Measurements from ENCODE around the gene ATG101. TPM values are rescaled to one million over a fixed set of nuclear protein-coding genes. Genes with fewer than 3 reads are reported as not detected.

ATG101 gene
- total RNA-seq, 2 experiments from 2014 or later, result 28.8 to 31.1 TPM

DNA sequence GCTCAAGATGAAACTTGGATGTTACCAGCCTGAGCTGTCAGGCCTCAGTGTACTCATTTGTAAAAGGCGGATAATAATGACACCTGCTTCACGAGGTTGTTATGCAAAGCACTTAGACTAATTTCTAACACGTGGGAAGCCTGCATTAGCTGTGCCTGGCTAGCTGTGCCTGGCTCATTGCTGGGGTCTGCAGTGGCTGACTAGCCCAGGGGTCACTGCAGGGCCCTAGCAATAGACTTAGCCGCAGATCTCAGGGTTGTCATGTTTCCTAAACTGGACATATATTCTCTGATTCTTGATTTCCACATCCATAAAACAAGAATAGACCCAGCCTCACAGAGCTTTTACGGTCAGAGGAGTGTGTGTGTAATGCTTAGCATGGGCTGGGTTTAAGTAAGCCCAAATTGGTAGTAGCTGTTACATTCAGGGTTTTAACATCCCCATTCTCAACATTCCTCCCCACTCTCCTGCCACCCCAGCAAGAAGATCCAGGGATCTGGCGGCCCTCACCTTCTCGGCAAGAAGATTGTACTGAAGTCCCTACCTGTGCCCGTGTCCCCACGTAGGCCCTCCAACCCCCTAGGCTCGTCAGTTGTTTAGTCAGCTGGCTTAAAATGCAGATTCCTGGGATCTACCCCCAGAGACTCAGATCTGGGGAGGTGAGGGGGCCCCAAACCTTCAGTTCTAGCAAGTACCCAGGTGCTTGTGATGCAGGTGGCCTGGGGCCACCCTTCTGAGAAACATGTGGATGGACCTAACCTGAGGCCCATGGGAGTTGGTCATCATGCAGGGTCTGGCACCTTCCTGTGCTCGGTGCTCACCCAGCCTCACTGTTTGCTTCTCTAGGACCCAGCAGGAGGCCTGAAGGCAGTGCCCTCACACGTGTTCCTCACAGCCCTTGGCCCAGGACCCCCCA, 9.9 kb upstream of the ATG101 start:
- no peak for DNase-seq
- Mint-ChIP-seq H3K27ac (no peak overlapping the region), H3K4me1 (ENCODE audit: low read depth) (no peaks in the 10 kb centered on the region), H3K36me3 (ENCODE audit: low read depth) (no peaks in the 10 kb centered on the region), H3K4me3 (no peak overlapping the region), H3K27me3 (ENCODE audit: low read depth) (no peaks in the 10 kb centered on the region), H3K9me3 (ENCODE audit: insufficient read depth) (no peaks in the 10 kb centered on the region)
- ChIA-PET CTCF (interaction anchor here (0.7 to 19.0 kb wide), 4 partner anchors 10 to 34 kb away, joined by 3 to 424 read pairs (median 10); partner anchors contain the start of gene ATG101), POLR2A (no interaction called here)
- no peak for ATAC-seq

DNA sequence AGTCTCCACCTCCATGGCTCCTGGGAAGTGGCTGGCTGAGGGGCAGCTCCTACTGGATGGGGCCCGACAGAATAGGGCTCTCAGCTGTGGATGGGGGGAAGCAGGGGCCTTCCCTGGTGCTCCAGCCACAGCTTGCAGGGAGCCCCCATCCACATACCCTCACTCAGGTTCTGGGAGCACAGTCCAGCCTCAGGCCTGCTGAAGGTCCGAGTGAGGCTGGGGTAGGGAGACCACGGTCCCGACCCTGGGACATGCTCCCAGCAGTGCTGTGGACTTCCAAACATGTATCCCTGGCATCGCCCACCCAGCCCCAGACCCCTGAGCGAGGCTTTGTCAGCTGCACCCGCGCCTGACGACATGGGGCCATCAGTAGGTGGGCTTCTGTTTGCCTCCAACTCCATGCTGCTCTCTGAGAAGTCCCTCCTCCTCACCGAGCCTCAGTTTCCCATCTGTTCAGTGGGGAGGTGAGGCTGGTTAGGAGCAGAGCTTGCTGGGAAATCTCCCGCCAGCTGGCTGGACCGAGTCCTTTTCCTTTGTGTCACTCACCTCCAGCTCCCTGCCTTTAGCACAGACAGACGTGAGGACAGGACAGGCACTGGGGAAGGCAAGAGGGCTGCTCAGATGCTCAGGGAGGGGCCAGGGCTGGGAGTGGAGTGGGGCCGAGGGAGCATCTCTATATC, 9.1 kb upstream of the ATG101 start:
- H3K27ac Mint-ChIP-seq, result no peak overlapping the region
- no peaks in the 10 kb centered on the region for H3K36me3 Mint-ChIP-seq (ENCODE audit: low read depth)
- DNase-seq (no peak), ATAC-seq (peak; percentile 14)
- ChIA-PET CTCF (interaction anchor here (1.2 to 19.0 kb wide), 3 partner anchors 22 to 34 kb away, joined by 3 to 424 read pairs (median 17); no protein-coding TSS in a partner anchor), POLR2A (interaction anchor here (1.5 kb wide), 1 partner anchor 10 kb away, joined by 5 read pairs; the partner anchor contains the start of gene NR4A1)
- H3K9me3 Mint-ChIP-seq (ENCODE audit: insufficient read depth), result no peaks in the 10 kb centered on the region
- peaks cover 5% of the 10 kb centered on the region for H3K27me3 Mint-ChIP-seq (ENCODE audit: low read depth)
- no peak overlapping the region for H3K4me3 Mint-ChIP-seq
- H3K4me1 Mint-ChIP-seq (ENCODE audit: low read depth), result no peaks in the 10 kb centered on the region

DNA sequence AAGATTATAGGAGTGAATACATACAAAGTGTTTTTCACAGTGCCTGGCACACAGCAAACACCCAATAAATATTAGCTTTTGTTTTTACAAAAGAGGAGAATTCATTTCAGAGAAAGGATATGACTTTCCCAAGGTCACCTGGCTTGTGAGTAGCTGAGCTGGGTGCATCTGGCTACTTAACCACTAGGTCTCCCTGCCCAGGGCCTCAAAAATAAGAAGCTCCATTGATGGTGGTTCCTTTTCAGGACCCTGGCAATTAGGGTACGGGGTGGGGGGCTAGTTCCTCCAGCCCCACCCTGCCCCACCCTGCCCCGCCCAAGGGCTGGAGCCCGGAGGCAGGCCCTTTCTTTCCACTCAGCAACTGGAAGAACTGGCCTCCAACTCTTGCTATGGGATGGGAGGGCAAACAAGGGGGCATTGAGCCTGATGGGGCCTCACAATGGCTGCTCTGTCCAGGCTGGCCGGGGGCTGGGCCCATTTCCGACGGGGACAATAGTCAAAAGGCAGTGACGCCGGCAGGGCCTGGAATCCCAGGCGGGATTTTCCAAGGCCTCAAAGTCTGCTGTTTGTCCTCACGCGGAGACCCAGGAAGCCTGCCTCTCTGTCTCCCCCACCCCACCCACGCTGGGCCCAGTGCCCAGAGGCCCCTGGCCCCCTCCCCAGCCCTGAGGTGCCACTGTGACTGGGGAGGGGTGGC, 8.2 kb upstream of the ATG101 start:
- ATAC-seq, result no peak
- H3K4me3 Mint-ChIP-seq, result no peak overlapping the region
- peaks cover 5% of the 10 kb centered on the region for H3K4me1 Mint-ChIP-seq (ENCODE audit: low read depth)
- no peaks in the 10 kb centered on the region for H3K36me3 Mint-ChIP-seq (ENCODE audit: low read depth)
- CTCF ChIA-PET, result interaction anchor here (1.2 to 19.0 kb wide), 3 partner anchors 21 to 35 kb away, joined by 3 to 424 read pairs (median 17); no protein-coding TSS in a partner anchor
- peaks cover 6% of the 10 kb centered on the region for H3K27me3 Mint-ChIP-seq (ENCODE audit: low read depth)
- H3K27ac Mint-ChIP-seq, result no peak overlapping the region
- no peak for DNase-seq
- H3K9me3 Mint-ChIP-seq (ENCODE audit: insufficient read depth), result no peaks in the 10 kb centered on the region
- POLR2A ChIA-PET, result interaction anchor here (1.5 kb wide), 1 partner anchor 11 kb away, joined by 5 read pairs; the partner anchor contains the start of gene NR4A1

DNA sequence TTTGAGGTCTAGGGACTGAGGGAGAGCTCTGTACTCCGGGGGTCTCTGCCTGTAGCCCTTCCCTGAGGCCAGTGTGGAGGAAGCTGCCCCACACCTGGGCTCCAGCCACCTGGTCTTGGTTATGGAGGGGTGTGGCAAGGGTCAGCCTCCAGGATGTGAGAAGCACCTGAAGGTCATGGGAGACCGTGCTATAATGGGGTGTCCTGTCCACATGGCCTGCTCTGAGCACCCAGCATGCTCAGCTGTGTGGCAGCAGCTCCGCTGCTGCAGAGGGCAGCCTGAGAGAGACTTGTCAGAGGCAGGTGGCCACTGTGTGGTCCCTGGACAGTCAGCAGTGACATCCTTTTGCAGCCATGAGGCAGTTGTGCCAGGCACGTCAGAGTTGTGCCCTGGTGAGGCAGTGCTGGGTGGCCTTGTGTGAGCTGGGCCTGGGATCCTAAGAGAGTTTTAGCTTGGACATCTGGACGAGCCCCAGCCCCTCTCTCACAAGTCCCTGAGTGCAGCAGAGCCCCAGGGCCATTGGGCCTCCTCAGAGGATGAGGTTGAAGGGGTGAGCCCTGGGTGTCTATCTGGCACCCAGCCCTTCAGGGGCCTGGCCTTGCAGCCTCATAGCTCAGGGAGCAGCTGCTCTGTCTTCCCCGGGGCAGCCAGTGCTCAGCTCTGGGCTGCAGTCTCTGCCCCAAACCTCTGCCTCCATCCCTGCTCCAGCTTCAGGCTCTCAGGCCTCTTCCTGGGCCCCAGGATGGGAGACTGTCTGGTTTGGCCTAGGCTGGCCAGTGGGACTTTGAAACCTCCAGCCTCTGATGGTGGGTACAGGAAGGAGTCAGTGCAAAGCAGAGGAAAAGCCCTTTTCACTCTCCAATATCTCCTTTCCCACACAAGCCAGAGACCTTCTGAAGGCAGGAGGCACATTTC, 7.4 kb upstream of the ATG101 start:
- Mint-ChIP-seq H3K9me3 (ENCODE audit: insufficient read depth) (no peaks in the 10 kb centered on the region), H3K4me1 (ENCODE audit: low read depth) (peaks cover 10% of the 10 kb centered on the region), H3K27me3 (ENCODE audit: low read depth) (peaks cover 6% of the 10 kb centered on the region), H3K4me3 (no peak overlapping the region), H3K27ac (no peak overlapping the region), H3K36me3 (ENCODE audit: low read depth) (no peaks in the 10 kb centered on the region)
- POLR2A ChIA-PET, result no interaction called here
- ATAC-seq, result no peak
- no peak for DNase-seq
- CTCF ChIA-PET, result interaction anchor here (3.9 to 19.0 kb wide), 2 partner anchors 20 to 36 kb away, joined by 17 to 424 read pairs; no protein-coding TSS in a partner anchor

DNA sequence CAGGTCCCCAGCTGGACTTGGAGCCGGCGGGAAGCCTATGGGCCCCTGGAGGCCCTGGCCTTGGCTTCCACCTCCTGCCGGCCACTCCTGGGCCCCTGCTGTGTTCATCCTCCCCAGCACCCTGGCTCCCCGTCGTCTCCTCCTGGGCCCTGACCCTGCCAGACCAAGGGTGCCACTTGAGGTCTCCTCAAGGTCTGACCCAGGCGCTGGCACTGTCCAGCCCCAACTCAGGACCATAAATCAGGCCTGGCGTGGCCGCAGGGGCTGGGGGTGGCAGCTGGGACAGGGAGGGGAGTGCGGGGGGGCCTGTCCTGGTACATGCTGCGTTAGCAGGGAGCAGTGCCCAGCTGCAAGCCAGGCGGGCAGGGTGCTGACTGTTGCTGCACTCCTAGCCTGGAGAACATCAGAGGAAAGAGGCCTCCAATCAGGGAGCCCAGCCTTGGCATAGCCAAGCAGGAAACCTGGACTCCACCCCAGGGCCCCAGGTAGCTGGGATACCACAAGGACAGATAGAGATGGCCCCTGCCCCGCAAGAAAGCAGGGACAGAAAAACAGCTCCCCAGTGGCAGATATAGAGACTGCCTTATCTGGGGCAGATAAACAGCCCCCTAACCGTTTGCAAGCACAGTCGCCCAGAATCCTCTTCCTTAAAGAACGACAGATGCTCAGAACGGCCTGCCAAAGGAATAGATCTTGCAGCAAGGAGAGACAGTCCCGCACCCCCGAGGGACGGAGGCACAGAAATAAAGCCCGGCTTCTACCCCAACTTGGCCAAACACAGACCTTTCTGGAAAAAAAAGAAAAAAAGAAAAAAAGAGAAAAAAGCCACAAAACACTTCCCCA, 6.5 kb upstream of the ATG101 start:
- Mint-ChIP-seq H3K4me1 (ENCODE audit: low read depth) (peaks cover 10% of the 10 kb centered on the region), H3K27me3 (ENCODE audit: low read depth) (peaks cover 6% of the 10 kb centered on the region), H3K27ac (no peak overlapping the region), H3K36me3 (ENCODE audit: low read depth) (no peaks in the 10 kb centered on the region), H3K4me3 (no peak overlapping the region), H3K9me3 (ENCODE audit: insufficient read depth) (no peaks in the 10 kb centered on the region)
- ChIA-PET POLR2A (interaction anchor here (0.8 kb wide), 1 partner anchor 13 kb away, joined by 3 read pairs; no protein-coding TSS in a partner anchor), CTCF (interaction anchor here (0.9 to 19.0 kb wide), 3 partner anchors 12 to 37 kb away, joined by 3 to 424 read pairs (median 17); partner anchors contain the start of gene NR4A1)
- ATAC-seq (no peak), DNase-seq (no peak)

DNA sequence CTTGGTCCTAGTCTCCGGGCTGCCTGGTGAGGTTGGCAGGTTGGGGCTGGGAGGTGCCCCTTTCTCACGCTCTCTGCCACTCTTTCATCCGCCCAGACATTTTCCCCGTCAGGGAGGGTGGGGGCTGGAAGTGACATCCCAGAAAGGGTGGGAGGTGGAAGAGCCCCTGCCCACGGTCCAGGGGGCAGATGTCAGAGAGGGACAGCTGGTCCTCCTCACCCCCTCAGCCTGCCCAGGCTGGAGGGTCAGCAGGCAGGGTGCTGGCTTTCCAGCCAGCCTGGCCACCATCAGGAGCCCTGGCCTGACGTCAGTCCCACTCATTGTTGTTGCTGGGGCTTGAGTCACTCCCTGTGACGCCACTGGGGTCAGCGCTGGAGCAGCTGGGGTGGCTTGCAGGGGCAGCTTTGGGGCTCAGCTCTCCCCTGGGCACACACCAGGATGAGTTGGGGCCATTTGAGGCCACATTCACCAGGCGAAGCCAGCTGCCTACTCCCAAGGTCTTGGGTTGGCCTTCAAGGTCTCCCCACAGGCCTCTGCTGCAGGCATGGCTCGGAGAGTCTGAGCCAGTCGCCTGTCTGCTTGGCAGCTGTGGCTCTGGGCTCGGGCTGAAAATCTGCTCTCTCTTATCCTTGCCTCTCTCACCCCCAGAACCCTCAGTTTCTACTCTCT, 5.7 kb upstream of the ATG101 start:
- DNase-seq (no peak), ATAC-seq (no peak)
- Mint-ChIP-seq H3K27ac (no peak overlapping the region), H3K4me1 (ENCODE audit: low read depth) (peaks cover 13% of the 10 kb centered on the region), H3K4me3 (no peak overlapping the region), H3K27me3 (ENCODE audit: low read depth) (peaks cover 6% of the 10 kb centered on the region), H3K9me3 (ENCODE audit: insufficient read depth) (no peaks in the 10 kb centered on the region), H3K36me3 (ENCODE audit: low read depth) (no peaks in the 10 kb centered on the region)
- ChIA-PET CTCF (interaction anchor here (0.9 to 19.0 kb wide), 3 partner anchors 13 to 38 kb away, joined by 3 to 424 read pairs (median 17); partner anchors contain the start of gene NR4A1), POLR2A (interaction anchor here (0.8 kb wide), 1 partner anchor 14 kb away, joined by 3 read pairs; no protein-coding TSS in a partner anchor)

DNA sequence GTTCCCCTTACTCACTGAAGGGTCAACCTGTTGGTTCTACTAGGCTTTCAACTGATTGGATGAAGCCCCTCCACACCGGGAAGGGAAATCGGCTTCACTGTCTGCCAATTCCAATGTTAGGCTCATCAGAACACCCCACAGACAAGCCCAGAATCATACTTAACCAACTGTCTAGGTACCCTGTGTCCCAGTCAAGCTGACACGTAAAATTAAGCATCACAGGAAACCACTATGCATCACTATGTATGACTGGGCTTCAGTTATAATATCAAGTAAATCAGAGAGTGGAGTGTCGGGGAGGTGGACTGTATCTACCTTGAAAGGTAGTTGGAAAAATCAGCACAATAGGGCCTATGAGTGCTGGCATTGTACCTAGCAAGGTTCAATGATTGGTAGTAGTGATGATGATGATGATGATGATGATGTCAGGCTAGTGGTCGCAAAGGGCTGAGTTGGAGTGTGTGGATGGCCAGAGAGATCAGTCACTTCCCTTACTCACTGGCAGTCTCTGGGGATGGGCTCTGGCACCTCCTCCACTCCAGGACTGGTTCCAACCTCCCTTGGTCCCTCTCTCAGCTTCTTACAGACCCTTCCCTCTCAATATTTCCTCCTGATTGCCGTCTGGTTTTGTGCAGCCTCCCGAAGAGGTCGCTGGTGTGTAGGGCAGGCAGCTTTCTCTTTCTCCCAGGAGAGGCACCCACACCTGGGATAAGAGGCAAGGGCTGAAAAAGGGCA, 3.3 kb upstream of the ATG101 start:
- DNase-seq (no peak), ATAC-seq (no peak)
- Mint-ChIP-seq H3K27ac (no peak overlapping the region), H3K27me3 (ENCODE audit: low read depth) (peaks cover 6% of the 10 kb centered on the region), H3K4me3 (no peak overlapping the region), H3K4me1 (ENCODE audit: low read depth) (peaks cover 30% of the 10 kb centered on the region), H3K36me3 (ENCODE audit: low read depth) (no peaks in the 10 kb centered on the region), H3K9me3 (ENCODE audit: insufficient read depth) (no peaks in the 10 kb centered on the region)
- POLR2A ChIA-PET, result interaction anchor here (0.7 kb wide), 1 partner anchor 41 kb away, joined by 3 read pairs; no protein-coding TSS in a partner anchor
- CTCF ChIA-PET, result interaction anchor here (0.8 to 19.0 kb wide), 6 partner anchors 15 to 55 kb away, joined by 3 to 424 read pairs (median 5); no protein-coding TSS in a partner anchor

DNA sequence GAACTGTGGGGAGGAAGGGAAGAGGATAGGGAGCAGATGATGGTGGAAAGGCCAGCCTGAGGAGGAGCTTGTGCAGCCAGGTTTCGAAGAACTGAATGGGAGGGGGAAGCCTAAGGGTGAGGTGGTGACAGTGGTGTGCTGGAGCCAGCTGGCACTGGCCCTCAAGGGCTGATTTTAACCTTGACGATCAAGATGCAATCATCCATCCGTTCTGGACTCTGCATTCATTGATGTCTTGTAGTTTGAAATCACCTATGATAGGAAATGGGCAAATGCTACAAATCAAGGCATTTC, 2.8 kb upstream of the ATG101 start:
- no peaks in the 10 kb centered on the region for H3K9me3 Mint-ChIP-seq (ENCODE audit: insufficient read depth)
- H3K27ac Mint-ChIP-seq, result no peak overlapping the region
- H3K4me3 Mint-ChIP-seq, result no peak overlapping the region
- POLR2A ChIA-PET, result interaction anchor here (0.7 kb wide), 1 partner anchor 42 kb away, joined by 3 read pairs; no protein-coding TSS in a partner anchor
- ATAC-seq (no peak), DNase-seq (no peak)
- H3K36me3 Mint-ChIP-seq (ENCODE audit: low read depth), result peaks cover 2% of the 10 kb centered on the region
- CTCF ChIA-PET, result interaction anchor here (1.2 to 19.0 kb wide), 4 partner anchors 14 to 55 kb away, joined by 4 to 424 read pairs (median 6); no protein-coding TSS in a partner anchor
- peaks cover 34% of the 10 kb centered on the region for H3K4me1 Mint-ChIP-seq (ENCODE audit: low read depth)
- peaks cover 6% of the 10 kb centered on the region for H3K27me3 Mint-ChIP-seq (ENCODE audit: low read depth)

Measured in activated CD8-positive, alpha-beta T cell treated with anti-CD3 and anti-CD28 coated beads, Interleukin-2, amount 10 ng/mL, durations not matched to agents 7 days and 5 days (primary cell).